HG02798 (cell line): ENCODE measurements around the gene GLE1.
"Not testable (repeated sequence)": the region's sequence is repeated elsewhere in the genome, so short reads cannot be mapped to it uniquely, and the experiment has no call there.

Experiments
- ATAC-seq: cut with Tn5 transposase; IDR thresholded peaks from one replicate; pipeline ENCODE4 v1.9.1; 2021; ENCODE audit warnings: mild to moderate bottlenecking; ENCODE audit not compliant: unreplicated experiment, poor library complexity

Gene GLE1

DNA sequence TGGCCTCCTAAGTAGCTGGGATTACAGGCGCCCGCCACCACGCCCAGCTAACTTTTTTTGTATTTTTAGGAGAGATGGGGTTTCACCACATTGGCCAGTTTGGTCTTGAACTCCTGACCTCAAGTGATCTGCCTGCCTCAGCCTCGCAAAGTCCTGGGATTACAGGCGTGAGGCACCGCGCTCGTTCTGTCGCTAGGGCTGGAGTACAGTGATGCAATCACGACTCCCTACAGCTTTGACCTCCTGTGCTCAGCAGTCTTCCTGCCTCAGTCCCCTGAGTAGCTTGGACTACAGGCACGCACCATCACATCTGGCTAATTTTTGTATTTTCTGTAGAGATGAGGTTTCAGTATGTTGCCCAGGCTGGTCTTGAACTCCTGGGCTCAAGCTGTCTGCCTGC, 82.4 kb downstream of the GLE1 start:
- not testable (repeated sequence) for ATAC-seq

DNA sequence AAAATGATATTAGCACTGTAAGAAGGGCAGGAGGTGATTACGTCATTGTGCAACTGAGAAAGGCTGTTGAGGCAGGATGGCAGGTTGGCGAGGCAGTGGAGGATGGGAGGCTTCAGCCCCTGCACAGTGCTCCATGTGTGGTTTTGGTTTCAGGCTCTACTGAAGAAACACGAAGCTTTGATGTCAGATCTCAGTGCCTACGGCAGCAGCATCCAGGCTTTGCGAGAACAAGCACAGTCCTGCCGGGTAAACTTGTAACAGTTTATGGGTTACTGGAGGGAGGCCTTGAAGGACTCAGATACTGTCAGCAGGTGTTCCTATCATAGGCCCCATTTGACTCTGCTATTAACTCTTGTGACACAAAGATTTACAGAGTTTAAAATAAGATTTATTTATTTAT, 82.9 kb downstream of the GLE1 start:
- no peak for ATAC-seq

DNA sequence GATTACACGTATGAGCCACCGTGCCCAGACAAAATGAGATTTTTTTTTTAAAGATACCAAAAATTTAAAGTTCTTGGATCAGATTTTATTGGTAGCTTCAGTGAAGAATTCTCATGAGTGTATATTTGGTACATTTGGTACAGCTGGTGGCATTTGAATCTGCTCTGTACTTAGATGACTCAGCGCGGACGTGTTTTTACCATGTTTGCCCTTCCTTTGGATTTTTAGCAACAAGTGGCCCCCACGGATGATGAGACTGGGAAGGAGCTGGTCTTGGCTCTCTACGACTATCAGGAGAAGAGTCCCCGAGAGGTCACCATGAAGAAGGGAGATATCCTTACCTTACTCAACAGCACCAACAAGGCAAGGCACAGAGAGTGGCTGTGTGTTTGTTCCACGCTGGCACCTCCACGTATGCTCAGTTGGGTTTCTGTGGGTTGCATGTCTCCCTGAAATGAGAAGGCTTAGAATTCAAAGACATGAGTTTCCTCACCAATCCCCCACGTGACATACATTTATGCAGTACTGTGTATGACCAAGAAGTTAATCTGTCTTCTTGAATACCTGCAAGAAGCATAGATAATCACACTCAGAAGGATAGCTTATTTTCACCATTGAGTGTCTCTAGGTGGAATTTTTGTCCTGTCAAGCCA, 84.2 kb downstream of the GLE1 start:
- ATAC-seq: no peak
